DOHH2 (cell line): ENCODE results near the gene CLCNKA.

ENCODE experiments used
- H3F3A ChIP-seq: fragments of 200-600 bp; sonication (generic), shearing (Covaris generic); 2 replicates; pipeline ENCODE4 v1.6.0; 2016; ENCODE audit warnings: antibody characterized with exemption, mild to moderate bottlenecking; ENCODE audit not compliant: control insufficient read depth, insufficient read depth
- H3K27ac ChIP-seq: fragments of 200-600 bp; sonication (generic); 2 replicates; pipeline ENCODE4 v1.5.1; 2014; ENCODE audit warnings: low read depth, mild to moderate bottlenecking, low read length, moderate library complexity
- H3K27me3 ChIP-seq: fragments of 200-600 bp; sonication (generic); 2 replicates; pipeline ENCODE4 v1.6.1; 2014; ENCODE audit warnings: mild to moderate bottlenecking, low read length, mixed read lengths; ENCODE audit not compliant: control insufficient read depth
- H3K36me3 ChIP-seq: fragments of 200-600 bp; sonication (generic); 2 replicates; pipeline ENCODE4 v1.6.1; 2014; ENCODE audit warnings: mild to moderate bottlenecking, low read length, moderate library complexity, mixed read lengths; ENCODE audit not compliant: control insufficient read depth
- H3K4me1 ChIP-seq: fragments of 200-600 bp; sonication (generic); 2 replicates; pipeline ENCODE4 v1.6.1; 2014; ENCODE audit warnings: mild to moderate bottlenecking, low read length, mixed read lengths; ENCODE audit not compliant: control insufficient read depth
- H3K4me2 ChIP-seq: fragments of 200-600 bp; sonication (generic); 2 replicates; pipeline ENCODE4 v1.6.0; 2014; ENCODE audit warnings: mild to moderate bottlenecking, low read length, moderate library complexity
- H3K4me3 ChIP-seq: fragments of 200-600 bp; sonication (generic); 2 replicates; pipeline ENCODE4 v1.5.1; 2014; ENCODE audit warnings: mild to moderate bottlenecking, low read length, mixed read lengths
- H3K79me2 ChIP-seq: fragments of 200-600 bp; sonication (generic); 2 replicates; pipeline ENCODE4 v1.6.1; 2014; ENCODE audit warnings: mild to moderate bottlenecking, low read length, mixed read lengths; ENCODE audit not compliant: control insufficient read depth
- H3K9me2 ChIP-seq: fragments of 200-600 bp; sonication (generic); replicated peaks from 2 replicates; pipeline ENCODE4 v1.6.1; 2014; ENCODE audit warnings: mild to moderate bottlenecking, low read length, mixed read lengths; ENCODE audit not compliant: control insufficient read depth
- H3K9me3 ChIP-seq: fragments of 200-600 bp; sonication (generic); 2 replicates; pipeline ENCODE4 v1.6.1; 2014; ENCODE audit warnings: antibody characterized with exemption, low read length, mixed read lengths; ENCODE audit not compliant: control insufficient read depth, insufficient read depth
- H4K20me1 ChIP-seq: fragments of 200-600 bp; sonication (generic); 2 replicates; pipeline ENCODE4 v1.6.0; 2014; ENCODE audit warnings: low read depth, mild to moderate bottlenecking, antibody characterized with exemption, low read length, moderate library complexity; ENCODE audit not compliant: control insufficient read depth, insufficient read depth
- EZH2phosphoT487 ChIP-seq: fragments of 200-600 bp; sonication (generic); IDR thresholded peaks from 2 replicates; pipeline ENCODE4 v1.6.1; 2017; ENCODE audit warnings: borderline replicate concordance, mild to moderate bottlenecking, antibody characterized with exemption, low read length, moderate library complexity, mixed read lengths
- TF ChIP-seq, protein P1 (sequence below): fragments of 200-600 bp; sonication (generic); IDR thresholded peaks from one replicate; pipeline ENCODE4 v1.5.1; 2014; ENCODE audit warnings: antibody characterized with exemption, mild to moderate bottlenecking, low read depth, low read length; ENCODE audit not compliant: poor library complexity, severe bottlenecking

The CLCNKA gene

DNA sequence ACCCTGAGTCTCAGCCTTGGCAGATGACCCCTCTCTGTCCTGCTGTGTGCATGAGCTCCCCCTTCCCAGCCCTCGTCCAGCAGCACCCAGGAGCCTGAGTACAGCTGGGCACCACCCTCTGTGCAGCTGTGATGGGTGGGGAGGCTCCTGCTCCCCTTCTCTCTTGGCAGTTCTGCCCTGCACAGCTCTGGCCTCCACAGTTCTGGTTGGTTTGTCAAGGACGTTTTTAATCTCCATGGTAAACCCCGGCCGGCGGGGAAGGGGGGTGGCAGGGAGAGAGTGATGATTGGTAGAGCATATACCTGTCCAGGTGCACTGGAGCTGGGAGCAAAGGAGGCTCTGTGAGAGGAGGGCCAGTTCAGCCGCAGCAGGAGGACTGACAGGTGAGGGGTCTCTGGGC is at the start of gene CLCNKA:
Gene CLCNKA, plus strand, starts transcription at position 356 of the 400 bp plus-strand sequence. CDS start 584 bp downstream, outside the sequence.
- H3K79me2 ChIP-seq: no peaks in the 10 kb centered on the region
- TF ChIP-seq EZH2phosphoT487: no peak
- TF ChIP-seq, protein P1, sequence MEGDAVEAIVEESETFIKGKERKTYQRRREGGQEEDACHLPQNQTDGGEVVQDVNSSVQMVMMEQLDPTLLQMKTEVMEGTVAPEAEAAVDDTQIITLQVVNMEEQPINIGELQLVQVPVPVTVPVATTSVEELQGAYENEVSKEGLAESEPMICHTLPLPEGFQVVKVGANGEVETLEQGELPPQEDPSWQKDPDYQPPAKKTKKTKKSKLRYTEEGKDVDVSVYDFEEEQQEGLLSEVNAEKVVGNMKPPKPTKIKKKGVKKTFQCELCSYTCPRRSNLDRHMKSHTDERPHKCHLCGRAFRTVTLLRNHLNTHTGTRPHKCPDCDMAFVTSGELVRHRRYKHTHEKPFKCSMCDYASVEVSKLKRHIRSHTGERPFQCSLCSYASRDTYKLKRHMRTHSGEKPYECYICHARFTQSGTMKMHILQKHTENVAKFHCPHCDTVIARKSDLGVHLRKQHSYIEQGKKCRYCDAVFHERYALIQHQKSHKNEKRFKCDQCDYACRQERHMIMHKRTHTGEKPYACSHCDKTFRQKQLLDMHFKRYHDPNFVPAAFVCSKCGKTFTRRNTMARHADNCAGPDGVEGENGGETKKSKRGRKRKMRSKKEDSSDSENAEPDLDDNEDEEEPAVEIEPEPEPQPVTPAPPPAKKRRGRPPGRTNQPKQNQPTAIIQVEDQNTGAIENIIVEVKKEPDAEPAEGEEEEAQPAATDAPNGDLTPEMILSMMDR: no peak
- no peaks in the 10 kb centered on the region for H3F3A ChIP-seq
- H3K4me1 ChIP-seq: no peaks in the 10 kb centered on the region
- H4K20me1 ChIP-seq: no peaks in the 10 kb centered on the region
- no peak within 1 kb of the TSS for H3K4me2 ChIP-seq
- no peaks in the 10 kb centered on the region for H3K9me3 ChIP-seq
- H3K27me3 ChIP-seq: peaks cover 19% of the 10 kb centered on the region
- H3K36me3 ChIP-seq: no peaks in the 10 kb centered on the region
- no peak within 1 kb of the TSS for H3K4me3 ChIP-seq
- no peaks in the 10 kb centered on the region for H3K9me2 ChIP-seq
- no peak within 1 kb of the TSS for H3K27ac ChIP-seq

DNA sequence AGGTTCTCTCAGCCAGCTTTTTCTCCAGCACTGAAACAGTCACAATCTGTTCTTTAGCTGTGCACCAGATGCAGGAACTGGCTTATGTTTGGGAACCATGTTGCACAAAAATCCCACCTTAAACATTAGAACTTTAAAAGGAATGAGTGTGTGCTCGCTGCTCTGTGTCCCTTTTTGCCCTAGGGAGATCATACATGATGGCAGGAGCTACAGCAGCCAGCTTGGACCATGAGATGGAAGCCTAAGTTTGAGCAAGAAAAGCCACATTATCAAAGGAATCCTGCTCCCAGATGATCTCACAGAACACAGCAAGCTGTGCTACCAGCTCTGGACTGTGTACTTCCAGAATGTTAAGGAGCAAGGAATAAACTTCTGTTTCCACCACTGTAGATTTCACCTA is 49.4 kb upstream of the CLCNKA start:
- H3K79me2 ChIP-seq: peaks cover 57% of the 10 kb centered on the region
- TF ChIP-seq, protein P1: no peak
- no peak overlapping the region for H3K4me2 ChIP-seq

DNA sequence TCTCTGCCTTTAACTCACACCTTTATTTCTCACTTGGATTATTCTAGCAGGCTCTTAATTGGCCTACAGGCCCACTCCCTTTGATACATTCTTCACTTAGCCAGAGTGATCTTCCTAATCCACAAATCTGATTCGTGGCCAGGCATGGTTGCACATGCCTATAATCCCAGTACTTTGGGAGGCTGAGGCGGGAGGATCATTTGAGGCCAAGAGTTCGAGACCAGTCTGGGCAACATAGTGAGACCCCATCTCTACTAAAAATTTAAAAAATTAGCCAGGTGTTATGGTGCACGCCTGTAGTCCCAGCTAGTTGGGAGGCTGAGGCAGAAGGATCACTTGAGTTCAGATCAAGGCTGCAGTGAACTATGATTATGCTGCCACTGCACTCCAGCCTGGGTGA is 48.1 kb upstream of the CLCNKA start:
- Histone ChIP-seq H3K79me2 (peaks cover 45% of the 10 kb centered on the region), H3K4me1 (peaks cover 36% of the 10 kb centered on the region), H3K9me2 (no peaks in the 10 kb centered on the region), H3K27ac (peak overlapping the region; percentile 86), H3F3A (peaks cover 9% of the 10 kb centered on the region), H3K9me3 (no peaks in the 10 kb centered on the region), H3K36me3 (peaks cover 33% of the 10 kb centered on the region), H4K20me1 (no peaks in the 10 kb centered on the region), H3K4me2 (peak overlapping the region; percentile 87), H3K4me3 (peak overlapping the region; percentile 76; the same call in 1 of the 2 replicates), H3K27me3 (no peaks in the 10 kb centered on the region)
- TF ChIP-seq, protein P1: no peak
- TF ChIP-seq EZH2phosphoT487: no peak

More for the DNA sequence above, 49.4 kb upstream of the CLCNKA start:
- H3K4me1 ChIP-seq: peaks cover 36% of the 10 kb centered on the region
- H3K4me3 ChIP-seq: no peak overlapping the region
- peaks cover 9% of the 10 kb centered on the region for H3F3A ChIP-seq
- H3K36me3 ChIP-seq: peaks cover 35% of the 10 kb centered on the region
- H3K9me3 ChIP-seq: no peaks in the 10 kb centered on the region
- H3K27ac ChIP-seq: no peak overlapping the region
- no peaks in the 10 kb centered on the region for H3K27me3 ChIP-seq
- H4K20me1 ChIP-seq: no peaks in the 10 kb centered on the region
- no peaks in the 10 kb centered on the region for H3K9me2 ChIP-seq
